GM12878 (cell line): ENCODE measurements around the gene ROR2.

Source experiments
- FOS ChIP-seq: IDR thresholded peaks from 3 replicates; pipeline ENCODE4 v1.6.1; 2011; ENCODE audit warnings: borderline replicate concordance; ENCODE audit not compliant: insufficient read length; ENCODE audit errors: extremely low read depth
- POLR2A ChIP-seq: IDR thresholded peaks from 2 replicates; pipeline ENCODE4 v1.6.1; 2011; ENCODE audit warnings: low read depth, mild to moderate bottlenecking, low read length
- TF ChIP-seq, protein P1 (sequence below): IDR thresholded peaks from 2 replicates; pipeline ENCODE4 v1.6.1; 2012; ENCODE audit warnings: mild to moderate bottlenecking, low read depth, low read length

DNA sequence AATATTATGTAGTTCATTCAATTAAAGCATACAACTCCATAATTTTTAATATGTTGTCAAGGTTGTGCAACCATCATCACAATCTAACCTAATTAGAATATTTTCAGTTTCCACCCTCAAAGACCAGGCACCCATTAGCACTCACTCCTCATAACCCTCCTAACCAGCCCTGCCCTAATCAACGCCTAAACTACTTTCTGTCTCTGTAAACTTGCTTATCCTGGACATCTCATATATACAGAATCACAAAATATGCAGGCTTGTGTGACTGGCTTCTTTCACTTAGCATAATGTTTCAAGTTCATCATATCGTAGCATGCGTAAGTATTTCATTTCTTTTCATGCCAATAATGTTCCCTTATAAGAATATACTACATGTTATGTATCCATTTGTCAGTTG lies 391.6 kb downstream of the ROR2 start:
- TF ChIP-seq POLR2A (no peak), FOS (no peak)
- TF ChIP-seq, protein P1, sequence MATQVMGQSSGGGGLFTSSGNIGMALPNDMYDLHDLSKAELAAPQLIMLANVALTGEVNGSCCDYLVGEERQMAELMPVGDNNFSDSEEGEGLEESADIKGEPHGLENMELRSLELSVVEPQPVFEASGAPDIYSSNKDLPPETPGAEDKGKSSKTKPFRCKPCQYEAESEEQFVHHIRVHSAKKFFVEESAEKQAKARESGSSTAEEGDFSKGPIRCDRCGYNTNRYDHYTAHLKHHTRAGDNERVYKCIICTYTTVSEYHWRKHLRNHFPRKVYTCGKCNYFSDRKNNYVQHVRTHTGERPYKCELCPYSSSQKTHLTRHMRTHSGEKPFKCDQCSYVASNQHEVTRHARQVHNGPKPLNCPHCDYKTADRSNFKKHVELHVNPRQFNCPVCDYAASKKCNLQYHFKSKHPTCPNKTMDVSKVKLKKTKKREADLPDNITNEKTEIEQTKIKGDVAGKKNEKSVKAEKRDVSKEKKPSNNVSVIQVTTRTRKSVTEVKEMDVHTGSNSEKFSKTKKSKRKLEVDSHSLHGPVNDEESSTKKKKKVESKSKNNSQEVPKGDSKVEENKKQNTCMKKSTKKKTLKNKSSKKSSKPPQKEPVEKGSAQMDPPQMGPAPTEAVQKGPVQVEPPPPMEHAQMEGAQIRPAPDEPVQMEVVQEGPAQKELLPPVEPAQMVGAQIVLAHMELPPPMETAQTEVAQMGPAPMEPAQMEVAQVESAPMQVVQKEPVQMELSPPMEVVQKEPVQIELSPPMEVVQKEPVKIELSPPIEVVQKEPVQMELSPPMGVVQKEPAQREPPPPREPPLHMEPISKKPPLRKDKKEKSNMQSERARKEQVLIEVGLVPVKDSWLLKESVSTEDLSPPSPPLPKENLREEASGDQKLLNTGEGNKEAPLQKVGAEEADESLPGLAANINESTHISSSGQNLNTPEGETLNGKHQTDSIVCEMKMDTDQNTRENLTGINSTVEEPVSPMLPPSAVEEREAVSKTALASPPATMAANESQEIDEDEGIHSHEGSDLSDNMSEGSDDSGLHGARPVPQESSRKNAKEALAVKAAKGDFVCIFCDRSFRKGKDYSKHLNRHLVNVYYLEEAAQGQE: no peak
